Heart left ventricle (tissue), 13 donors: ENCODE data around the gene CUL4A.

Experiments
- POLR2A ChIP-seq, 2 donors: fragments of 450-650 bp; IDR thresholded peaks; one replicate each; pipeline ENCODE4 v1.6.1; 2017; ENCODE audit warnings: antibody characterized with exemption in 2 of 2, mild to moderate bottlenecking in 2 of 2, moderate library complexity in 2 of 2
- TF ChIP-seq, protein P1 (sequence below), 12 donors: fragments of 200-600 bp; sonication (generic) in 4 of 12; IDR thresholded peaks; one replicate each; pipeline versions ENCODE4 v1.5.0 to v1.8.0; 2018 to 2022; ENCODE audit warnings: antibody characterized with exemption in 12 of 12, mild to moderate bottlenecking in 5 of 12
- donor health status: ischemic (EF 13 %, LVEDD 7.1; RV severe dilation, severe dysfunction).
- donor health status: DM: no; HTN: yes; CAD: no.
- donor health status: DM: no; HTN: no; CAD: no.
- donor health status: ischemic (EF 25% LVEDD 6.9; RV normal size, moderate dysfunction).
- donor health status: ischemic (EF 25% LVEDD 5.7; RV mildly dilated, moderate dysfunction).
- donor health status: ischemic (EF 35%, LVEDD 5.7; RV mildly dilated, moderate dysfunction).
- donor health status: nonischemic (EF 11% LVEDD 7.7; RV severe dilation, severe dysfunction).
- donor health status: DM: yes; HTN: yes; CAD: no.
- donor health status: PGD.
- donor health status: ischemic (EF 29% LVEDD 5.4; RV normal size, mild dysfunction).
- donor health status: nonischemic (EF 23%, LVEDD 6.1; RV moderate dilation, normal function).

- TF ChIP-seq, protein P1, sequence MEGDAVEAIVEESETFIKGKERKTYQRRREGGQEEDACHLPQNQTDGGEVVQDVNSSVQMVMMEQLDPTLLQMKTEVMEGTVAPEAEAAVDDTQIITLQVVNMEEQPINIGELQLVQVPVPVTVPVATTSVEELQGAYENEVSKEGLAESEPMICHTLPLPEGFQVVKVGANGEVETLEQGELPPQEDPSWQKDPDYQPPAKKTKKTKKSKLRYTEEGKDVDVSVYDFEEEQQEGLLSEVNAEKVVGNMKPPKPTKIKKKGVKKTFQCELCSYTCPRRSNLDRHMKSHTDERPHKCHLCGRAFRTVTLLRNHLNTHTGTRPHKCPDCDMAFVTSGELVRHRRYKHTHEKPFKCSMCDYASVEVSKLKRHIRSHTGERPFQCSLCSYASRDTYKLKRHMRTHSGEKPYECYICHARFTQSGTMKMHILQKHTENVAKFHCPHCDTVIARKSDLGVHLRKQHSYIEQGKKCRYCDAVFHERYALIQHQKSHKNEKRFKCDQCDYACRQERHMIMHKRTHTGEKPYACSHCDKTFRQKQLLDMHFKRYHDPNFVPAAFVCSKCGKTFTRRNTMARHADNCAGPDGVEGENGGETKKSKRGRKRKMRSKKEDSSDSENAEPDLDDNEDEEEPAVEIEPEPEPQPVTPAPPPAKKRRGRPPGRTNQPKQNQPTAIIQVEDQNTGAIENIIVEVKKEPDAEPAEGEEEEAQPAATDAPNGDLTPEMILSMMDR (IDR thresholded peaks at IDR 0.05), result peak in 5 of 12 donors; percentile 6 to 37 (median 16)
- peak in 1 of 2 donors; percentile 26 for TF ChIP-seq POLR2A (IDR thresholded peaks at IDR 0.05)
Observed at GRCh38 chr13:113187263-113187669, 22.1 kb upstream of the CUL4A start.
